SK-N-SH treated with all-trans-retinoic acid at 6 μM for 48 hours (cell line): Measurements from ENCODE around the gene CSF1R.

Source experiments
- ARNTL ChIP-seq: fragments of 450-650 bp; formaldehyde crosslinking; IDR thresholded peaks from 2 replicates; pipeline ENCODE4 v1.5.0; 2020; ENCODE audit warnings: low read depth, mild to moderate bottlenecking, moderate library complexity, borderline replicate concordance
- CREB5 ChIP-seq: fragments of 250-450 bp; sonication (Bioruptor Pico); IDR thresholded peaks from 2 replicates; pipeline ENCODE4 v1.5.1; 2020; ENCODE audit warnings: low read depth, mild to moderate bottlenecking, moderate library complexity
- CSDC2 ChIP-seq: fragments of 250-450 bp; sonication (Bioruptor Pico); IDR thresholded peaks from 2 replicates; pipeline ENCODE4 v1.5.0; 2020; ENCODE audit warnings: mild to moderate bottlenecking, moderate library complexity
- CSRNP3 ChIP-seq: fragments of 250-450 bp; sonication (Bioruptor Pico); IDR thresholded peaks from 2 replicates; pipeline ENCODE4 v1.5.1; 2021; ENCODE audit warnings: mild to moderate bottlenecking, moderate library complexity
- GLIS3 ChIP-seq: fragments of 250-450 bp; sonication (Bioruptor Pico); IDR thresholded peaks from 2 replicates; pipeline ENCODE4 v1.5.0; 2020; ENCODE audit warnings: mild to moderate bottlenecking, moderate library complexity
- OSR1 ChIP-seq: fragments of 250-450 bp; sonication (Bioruptor Pico); IDR thresholded peaks from 2 replicates; pipeline ENCODE4 v1.8.0; 2022; ENCODE audit warnings: moderate library complexity, mild to moderate bottlenecking, inconsistent platforms
- PATZ1 ChIP-seq: fragments of 250-450 bp; sonication (Bioruptor Pico); IDR thresholded peaks from 2 replicates; pipeline ENCODE4 v1.8.0; 2020; ENCODE audit warnings: mild to moderate bottlenecking, moderate library complexity, borderline replicate concordance
- PPARA ChIP-seq: fragments of 250-450 bp; sonication (Bioruptor Pico); IDR thresholded peaks from 2 replicates; pipeline ENCODE4 v1.5.0; 2020; ENCODE audit warnings: mild to moderate bottlenecking, borderline replicate concordance
- RARB ChIP-seq: fragments of 250-450 bp; sonication (Bioruptor Pico); IDR thresholded peaks from 2 replicates; pipeline ENCODE4 v1.8.0; 2021; ENCODE audit warnings: mild to moderate bottlenecking, moderate library complexity
- TSHZ2 ChIP-seq: fragments of 250-450 bp; sonication (Bioruptor Pico); IDR thresholded peaks from 2 replicates; pipeline ENCODE4 v1.5.0; 2020; ENCODE audit warnings: mild to moderate bottlenecking, moderate library complexity
- ZC3H10 ChIP-seq: fragments of 250-450 bp; sonication (Bioruptor Pico); IDR thresholded peaks from 2 replicates; pipeline ENCODE4 v1.5.1; 2021; ENCODE audit warnings: mild to moderate bottlenecking, moderate library complexity
- ZNF565 ChIP-seq: fragments of 450-650 bp; formaldehyde crosslinking; conservative IDR thresholded peaks from 2 replicates; pipeline ENCODE4 v1.5.0; 2020; ENCODE audit warnings: low read depth, mild to moderate bottlenecking, moderate library complexity
- TF ChIP-seq, protein P1 (sequence below): fragments of 250-450 bp; sonication (Bioruptor Pico); IDR thresholded peaks from 2 replicates; pipeline ENCODE4 v1.8.0; 2021; ENCODE audit warnings: low read depth, mild to moderate bottlenecking, moderate library complexity, borderline replicate concordance

- no peak for TF ChIP-seq ZC3H10
- no peak for TF ChIP-seq CREB5 (CRISPR knock-in tag)
- no peak for TF ChIP-seq RARB (CRISPR knock-in tag)
- TF ChIP-seq, protein P1, sequence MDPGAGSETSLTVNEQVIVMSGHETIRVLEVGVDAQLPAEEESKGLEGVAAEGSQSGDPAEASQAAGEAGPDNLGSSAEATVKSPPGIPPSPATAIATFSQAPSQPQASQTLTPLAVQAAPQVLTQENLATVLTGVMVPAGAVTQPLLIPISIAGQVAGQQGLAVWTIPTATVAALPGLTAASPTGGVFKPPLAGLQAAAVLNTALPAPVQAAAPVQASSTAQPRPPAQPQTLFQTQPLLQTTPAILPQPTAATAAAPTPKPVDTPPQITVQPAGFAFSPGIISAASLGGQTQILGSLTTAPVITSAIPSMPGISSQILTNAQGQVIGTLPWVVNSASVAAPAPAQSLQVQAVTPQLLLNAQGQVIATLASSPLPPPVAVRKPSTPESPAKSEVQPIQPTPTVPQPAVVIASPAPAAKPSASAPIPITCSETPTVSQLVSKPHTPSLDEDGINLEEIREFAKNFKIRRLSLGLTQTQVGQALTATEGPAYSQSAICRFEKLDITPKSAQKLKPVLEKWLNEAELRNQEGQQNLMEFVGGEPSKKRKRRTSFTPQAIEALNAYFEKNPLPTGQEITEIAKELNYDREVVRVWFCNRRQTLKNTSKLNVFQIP (CRISPR knock-in tag), result no peak
- TF ChIP-seq PATZ1 (CRISPR knock-in tag), result no peak
- no peak for TF ChIP-seq CSDC2 (CRISPR knock-in tag)
- no peak for TF ChIP-seq ARNTL (CRISPR knock-in tag)
- TF ChIP-seq GLIS3 (CRISPR knock-in tag), result no peak
- no peak for TF ChIP-seq PPARA (CRISPR knock-in tag)
- no peak for TF ChIP-seq TSHZ2 (CRISPR knock-in tag)
- no peak for TF ChIP-seq OSR1 (CRISPR knock-in tag)
- no peak for TF ChIP-seq CSRNP3 (CRISPR knock-in tag)
- no peak for TF ChIP-seq ZNF565 (CRISPR knock-in tag)
Measured at GRCh38 chr5:150114773-150115408, 28.5 kb upstream of the CSF1R start.
